IMR-90 (cell line): ENCODE measurements around the gene MFRP. TPM values are rescaled to one million over a fixed set of nuclear protein-coding genes. Genes with fewer than 3 reads are reported as not detected.
A peak's percentile ranks its signal among the peaks of the same experiment; 100 is the strongest.

Source experiments
- ATAC-seq: fragments of 200-7000 bp; cut with Tn5 transposase; 2 replicates; pipeline ENCODE4 v1.9.1; 2020; ENCODE audit warnings: low read depth, mild to moderate bottlenecking, moderate library complexity
- BruUV-seq: library from RNA; stranded (reverse); fragments of 400-500 nt; replicated peaks from 2 replicates; lab custom pipeline; 2021; lab: Mats Ljungman, UMichigan
- CTCF ChIA-PET: fragments of 300-600 bp; formaldehyde crosslinking; extraction: SDS; loops from one replicate; lab custom pipeline; 2021; ENCODE audit warnings: antibody characterized with exemption; lab: Yijun Ruan, JAX
- POLR2A ChIA-PET: fragments of 300-600 bp; sonication (Branson Sonifier 250); formaldehyde crosslinking; loops from one replicate; lab custom pipeline; 2022; ENCODE audit warnings: antibody characterized with exemption; ENCODE audit not compliant: unreplicated experiment; lab: Charles Lee
- DNase-seq: peaks from one replicate; pipeline ENCODE4 v3.0.0; 2013
- H2AFZ ChIP-seq: replicated peaks from 2 replicates; pipeline ENCODE3; 2013; ENCODE audit warnings: low read length, mild to moderate bottlenecking; ENCODE audit not compliant: poor library complexity
- H2AK5ac ChIP-seq: 2 replicates; pipeline ENCODE4 v1.6.1; 2013; ENCODE audit warnings: low read depth, low read length, inconsistent platforms
- H2AK9ac ChIP-seq: replicated peaks from 2 replicates; pipeline ENCODE3; 2013; ENCODE audit warnings: mild to moderate bottlenecking, low read depth, low read length, moderate library complexity; ENCODE audit not compliant: poor library complexity
- H2BK120ac ChIP-seq: 2 replicates; pipeline ENCODE4 v1.6.1; 2013; ENCODE audit warnings: low read depth, low read length, inconsistent platforms
- H2BK15ac ChIP-seq: 3 replicates; pipeline ENCODE4 v1.6.1; 2013; ENCODE audit warnings: low read depth, low read length, inconsistent platforms
- H2BK20ac ChIP-seq: 2 replicates; pipeline ENCODE4 v1.6.1; 2013; ENCODE audit warnings: low read depth, mild to moderate bottlenecking, inconsistent platforms, low read length, moderate library complexity
- H2BK5ac ChIP-seq: 2 replicates; pipeline ENCODE4 v1.6.1; 2013; ENCODE audit warnings: mild to moderate bottlenecking, low read depth, low read length, inconsistent platforms; ENCODE audit not compliant: poor library complexity, severe bottlenecking
- H3K14ac ChIP-seq: replicated peaks from 2 replicates; pipeline ENCODE4 v1.6.1; 2013; ENCODE audit warnings: low read depth, low read length, inconsistent platforms
- H3K18ac ChIP-seq: 2 replicates; pipeline ENCODE4 v1.6.1; 2013; ENCODE audit warnings: low read depth, low read length, control low read depth
- H3K23ac ChIP-seq: 2 replicates; pipeline ENCODE4 v1.6.1; 2013; ENCODE audit warnings: low read depth, low read length, inconsistent platforms
- H3K27ac ChIP-seq: 2 replicates; pipeline ENCODE4 v1.5.1; 2013; ENCODE audit warnings: mild to moderate bottlenecking, control low read depth, low read length; ENCODE audit not compliant: insufficient read depth
- H3K27me3 ChIP-seq: 2 replicates; pipeline ENCODE4 v1.6.1; 2013; ENCODE audit warnings: low read length; ENCODE audit not compliant: control insufficient read depth, insufficient read depth
- H3K36me3 ChIP-seq: 2 replicates; pipeline ENCODE4 v1.6.1; 2013; ENCODE audit warnings: low read length, mixed read lengths; ENCODE audit not compliant: control insufficient read depth, insufficient read depth
- H3K4ac ChIP-seq: 2 replicates; pipeline ENCODE4 v1.6.1; 2013; ENCODE audit warnings: low read depth, low read length, inconsistent platforms
- H3K4me1 ChIP-seq: 2 replicates; pipeline ENCODE4 v1.6.1; 2013; ENCODE audit warnings: low read length, mixed read lengths; ENCODE audit not compliant: control insufficient read depth, insufficient read depth
- H3K4me2 ChIP-seq: 2 replicates; pipeline ENCODE4 v1.6.1; 2013; ENCODE audit warnings: low read depth, mild to moderate bottlenecking, control low read depth, low read length, moderate library complexity
- H3K4me3 ChIP-seq: 2 replicates; pipeline ENCODE4 v1.5.1; 2013; ENCODE audit warnings: low read depth, mild to moderate bottlenecking, control low read depth, low read length, moderate library complexity; ENCODE audit not compliant: insufficient read depth
- H3K56ac ChIP-seq: 2 replicates; pipeline ENCODE4 v1.6.1; 2013; ENCODE audit warnings: low read length, inconsistent platforms; ENCODE audit not compliant: insufficient read depth; ENCODE audit errors: extremely low read depth
- H3K79me1 ChIP-seq, 2 experiments: 2 replicates each; pipeline ENCODE4 v1.6.1; 2013; ENCODE audit warnings: low read length in 2 of 2, inconsistent platforms in 1 of 2, low read depth in 1 of 2
- H3K9ac ChIP-seq: 2 replicates; pipeline ENCODE4 v1.6.1; 2013; ENCODE audit warnings: low read depth, low read length, control low read depth
- H3K9me1 ChIP-seq: 2 replicates; pipeline ENCODE4 v1.6.1; 2013; ENCODE audit warnings: low read length, inconsistent platforms; ENCODE audit not compliant: insufficient read depth
- H3K9me3 ChIP-seq: 2 replicates; pipeline ENCODE4 v1.6.1; 2013; ENCODE audit warnings: low read length; ENCODE audit not compliant: control insufficient read depth, insufficient read depth
- H4K20me1 ChIP-seq: 2 replicates; pipeline ENCODE4 v1.6.1; 2013; ENCODE audit warnings: low read length, inconsistent platforms; ENCODE audit not compliant: insufficient read depth
- H4K5ac ChIP-seq: 2 replicates; pipeline ENCODE4 v1.6.1; 2013; ENCODE audit warnings: mild to moderate bottlenecking, low read depth, low read length, control low read depth
- H4K8ac ChIP-seq, 2 experiments: 2 replicates each; pipeline ENCODE4 v1.6.1; 2013; ENCODE audit warnings: low read depth in 2 of 2, low read length in 2 of 2, control low read depth in 1 of 2, inconsistent platforms in 1 of 2
- H4K91ac ChIP-seq: 2 replicates; pipeline ENCODE4 v1.6.1; 2013; ENCODE audit warnings: low read depth, low read length, inconsistent platforms; ENCODE audit not compliant: insufficient read depth
- BHLHE40 ChIP-seq: fragments of 150-350 bp; IDR thresholded peaks from 2 replicates; pipeline ENCODE4 v1.6.1; 2016; ENCODE audit warnings: mild to moderate bottlenecking, low read depth, low read length
- CEBPB ChIP-seq: IDR thresholded peaks from 2 replicates; pipeline ENCODE4 v1.6.1; 2012; ENCODE audit warnings: low read depth, low read length, improper control_type of control experiment
- CHD1 ChIP-seq: IDR thresholded peaks from 2 replicates; pipeline ENCODE4 v1.6.1; 2012; ENCODE audit warnings: low read depth, low read length, improper control_type of control experiment
- CTCF ChIP-seq: conservative IDR thresholded peaks from 2 replicates; pipeline ENCODE4 v1.5.1; 2012; ENCODE audit warnings: mild to moderate bottlenecking, low read depth, low read length, improper control_type of control experiment
- ELK1 ChIP-seq: fragments of 150-350 bp; IDR thresholded peaks from 2 replicates; pipeline ENCODE4 v1.6.1; 2016; ENCODE audit warnings: low read depth, mild to moderate bottlenecking, low read length, moderate library complexity, borderline replicate concordance
- FOS ChIP-seq: fragments of 150-350 bp; IDR thresholded peaks from 2 replicates; pipeline ENCODE4 v1.6.1; 2016; ENCODE audit warnings: low read depth, low read length
- MAFK ChIP-seq: IDR thresholded peaks from 2 replicates; pipeline ENCODE4 v1.6.1; 2012; ENCODE audit warnings: low read depth, low read length, improper control_type of control experiment
- MAZ ChIP-seq: IDR thresholded peaks from 2 replicates; pipeline ENCODE4 v1.6.1; 2012; ENCODE audit warnings: low read depth, mild to moderate bottlenecking, low read length, improper control_type of control experiment, moderate library complexity, borderline replicate concordance
- POLR2A ChIP-seq: IDR thresholded peaks from 2 replicates; pipeline ENCODE4 v1.6.1; 2012; ENCODE audit warnings: mild to moderate bottlenecking, low read depth, low read length
- WGBS, 2 experiments: methylation state at CpG; one replicate each; pipeline versions ENCODE4 v1.1.5 to v1.1.7; 2013; ENCODE audit warnings: missing lambda C conversion rate in 2 of 2; ENCODE audit not compliant: insufficient read length in 1 of 2; ENCODE audit errors: extremely low coverage in 2 of 2; 5-methylcytosine and 5-hydroxymethylcytosine counted together
- dilution Hi-C: fragments of 300-500 bp; cut with HindIII; formaldehyde crosslinking; loops from one replicate; pipeline ENCODE4 v1.14.3; 2018; ENCODE audit warnings: low sequenced_read_pairs; ENCODE audit not compliant: unreplicated experiment
- in situ Hi-C: fragments of 300-500 bp; cut with MboI; formaldehyde crosslinking; loops from 3 replicates; pipeline ENCODE4 v1.14.3; 2019; ENCODE audit warnings: low sequenced_read_pairs, inconsistent platforms, mixed read lengths
- intact Hi-C: fragments of 100-400 bp; cut with micrococcal nuclease; formaldehyde crosslinking; loops from 2 replicates; pipeline ENCODE4 v1.10.0; 2022
- polyA plus RNA-seq, 3 experiments: library from polyadenylated mRNA; depleted of rRNA; stranded (reverse); fragments of >200 nt; gene quantifications; 2 replicates each; pipeline ENCODE4 v1.2.3, GENCODE V29; 2012; ENCODE audit warnings: low replicate concordance in 1 of 3
- total RNA-seq: library from RNA; depleted of rRNA; stranded (reverse); fragments of >200 nt; gene quantifications from 2 replicates; pipeline ENCODE4 v1.2.3, GENCODE V29; 2012

MFRP gene
- total and polyA plus RNA-seq, 2 of the 4 experiments (the other 2 are of a cell fraction), result not detected

GRCh38 chr11:119380827-119381180, 34.3 kb upstream of the MFRP start (continued):
- no peak for TF ChIP-seq CTCF
- TF ChIP-seq CEBPB, result no peak

GRCh38 chr11:119380160-119380826, 33.8 kb upstream of the MFRP start:
- H3K9me1 ChIP-seq, result no peaks in the 10 kb centered on the region; the same call in 1 of the 2 replicates
- no peak overlapping the region for H2BK5ac ChIP-seq
- H3K18ac ChIP-seq, result no peak overlapping the region
- in situ Hi-C loops, result no loop called here
- BruUV-seq, result no TSS peak
- WGBS, 2 experiments, result 95% methylated on average over 7 of the region's 13 CpGs; no CpG with 5 or more reads in 1 of the 2 experiments
- no peak overlapping the region for H4K91ac ChIP-seq
- no peak overlapping the region for H2BK15ac ChIP-seq
- peaks cover 19% of the 10 kb centered on the region for H3K4me1 ChIP-seq
- H2AK5ac ChIP-seq, result no peak overlapping the region; the same call in 1 of the 2 replicates
- dilution Hi-C loops, result no loop called here
- no peak overlapping the region for H3K14ac ChIP-seq
- TF ChIP-seq POLR2A (no peak), ELK1 (no peak), FOS (no peak), MAZ (no peak), BHLHE40 (no peak), CTCF (no peak), CHD1 (no peak), MAFK (no peak)
- H3K56ac ChIP-seq, result no peak overlapping the region
- no peak overlapping the region for H3K9ac ChIP-seq
- H2AFZ ChIP-seq, result peak overlapping the region; percentile 98
- H2BK20ac ChIP-seq, result no peak overlapping the region
- DNase-seq, result no peak
- H3K27me3 ChIP-seq, result peaks cover 16% of the 10 kb centered on the region
- no peak overlapping the region for H3K27ac ChIP-seq
- H3K4ac ChIP-seq, result no peak overlapping the region
- no peaks in the 10 kb centered on the region for H3K36me3 ChIP-seq
- H3K9me3 ChIP-seq, result no peaks in the 10 kb centered on the region
- no peak for ATAC-seq
- no peak overlapping the region for H3K4me3 ChIP-seq
- CTCF ChIA-PET, result interaction anchor here (1.1 to 3.2 kb wide), 4 partner anchors 11 to 349 kb away, joined by 3 to 23 read pairs (median 4); partner anchors contain the start of gene NECTIN1
- no peak overlapping the region for H2AK9ac ChIP-seq
- peak overlapping the region; percentile 83; the same call in 1 of the 2 replicates for H3K4me2 ChIP-seq
- POLR2A ChIA-PET, result no interaction called here
- no peaks in the 10 kb centered on the region for H4K20me1 ChIP-seq
- no peaks in the 10 kb centered on the region for H3K79me1 ChIP-seq
- no peak overlapping the region for H2BK120ac ChIP-seq
- no peak overlapping the region for H4K5ac ChIP-seq
- intact Hi-C loops, result loop anchor here (2.0 kb wide), 1 partner anchor 43 kb away; the partner anchor contains the start of gene THY1
- no peak overlapping the region for H4K8ac ChIP-seq
- H3K23ac ChIP-seq, result no peak overlapping the region
